Fibroblast of pulmonary artery (primary cell): ENCODE measurements around the gene BNIP2.
"Not testable (repeated sequence)": the region's sequence is repeated elsewhere in the genome, so short reads cannot be mapped to it uniquely, and the experiment has no call there.

Experiments used
- DNase-seq: peaks from one replicate; pipeline ENCODE4 v3.0.0-alpha.2; 2010; ENCODE audit warnings: low read depth
- H3K4me3 ChIP-seq: replicated peaks from 2 replicates; pipeline ENCODE4 v1.5.1; 2011; ENCODE audit warnings: low read depth, mild to moderate bottlenecking, control low read depth, low read length, moderate library complexity
- TF ChIP-seq, protein P1 (sequence below): IDR thresholded peaks from 2 replicates; pipeline ENCODE4 v1.5.1; 2011; ENCODE audit warnings: mild to moderate bottlenecking, control low read depth, low read length, inconsistent platforms; ENCODE audit errors: missing control alignments

BNIP2 gene

DNA sequence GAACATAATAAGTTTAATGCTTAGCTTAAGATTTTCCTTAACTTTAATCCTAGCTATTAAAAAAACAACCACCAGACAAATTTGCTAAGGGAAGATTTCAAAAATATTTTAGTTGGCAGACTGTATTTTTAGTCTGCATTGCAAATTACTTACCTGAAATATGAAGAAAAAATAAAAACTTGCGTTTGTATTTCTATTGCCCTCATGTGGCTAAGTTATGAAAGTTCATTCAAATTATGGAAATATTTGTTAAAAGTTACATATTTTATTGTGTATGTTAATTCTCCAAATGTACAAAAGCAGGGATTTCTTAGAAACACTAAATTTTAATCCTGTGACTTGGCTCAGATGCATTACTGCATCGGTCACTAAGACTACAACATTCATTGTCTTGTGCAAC, 46.8 kb downstream of the BNIP2 start:
- DNase-seq, result peak; percentile 17
- TF ChIP-seq, protein P1, sequence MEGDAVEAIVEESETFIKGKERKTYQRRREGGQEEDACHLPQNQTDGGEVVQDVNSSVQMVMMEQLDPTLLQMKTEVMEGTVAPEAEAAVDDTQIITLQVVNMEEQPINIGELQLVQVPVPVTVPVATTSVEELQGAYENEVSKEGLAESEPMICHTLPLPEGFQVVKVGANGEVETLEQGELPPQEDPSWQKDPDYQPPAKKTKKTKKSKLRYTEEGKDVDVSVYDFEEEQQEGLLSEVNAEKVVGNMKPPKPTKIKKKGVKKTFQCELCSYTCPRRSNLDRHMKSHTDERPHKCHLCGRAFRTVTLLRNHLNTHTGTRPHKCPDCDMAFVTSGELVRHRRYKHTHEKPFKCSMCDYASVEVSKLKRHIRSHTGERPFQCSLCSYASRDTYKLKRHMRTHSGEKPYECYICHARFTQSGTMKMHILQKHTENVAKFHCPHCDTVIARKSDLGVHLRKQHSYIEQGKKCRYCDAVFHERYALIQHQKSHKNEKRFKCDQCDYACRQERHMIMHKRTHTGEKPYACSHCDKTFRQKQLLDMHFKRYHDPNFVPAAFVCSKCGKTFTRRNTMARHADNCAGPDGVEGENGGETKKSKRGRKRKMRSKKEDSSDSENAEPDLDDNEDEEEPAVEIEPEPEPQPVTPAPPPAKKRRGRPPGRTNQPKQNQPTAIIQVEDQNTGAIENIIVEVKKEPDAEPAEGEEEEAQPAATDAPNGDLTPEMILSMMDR, result peak; percentile 27

GRCh38 chr15:59637507-59637906, 51.6 kb downstream of the BNIP2 start:
- TF ChIP-seq, protein P1, result peak; percentile 18
- not testable (repeated sequence) for H3K4me3 ChIP-seq
- peak; percentile 16 for DNase-seq

More for the DNA sequence above, 46.8 kb downstream of the BNIP2 start:
- no peak overlapping the region for H3K4me3 ChIP-seq

GRCh38 chr15:59636184-59636583, 52.9 kb downstream of the BNIP2 start:
- DNase-seq, result no peak
- TF ChIP-seq, protein P1, result no peak
- no peak overlapping the region for H3K4me3 ChIP-seq

GRCh38 chr15:59632714-59633113, 56.4 kb downstream of the BNIP2 start:
- H3K4me3 ChIP-seq, result no peak overlapping the region
- TF ChIP-seq, protein P1, result peak; percentile 59
- peak; percentile 17 for DNase-seq

DNA sequence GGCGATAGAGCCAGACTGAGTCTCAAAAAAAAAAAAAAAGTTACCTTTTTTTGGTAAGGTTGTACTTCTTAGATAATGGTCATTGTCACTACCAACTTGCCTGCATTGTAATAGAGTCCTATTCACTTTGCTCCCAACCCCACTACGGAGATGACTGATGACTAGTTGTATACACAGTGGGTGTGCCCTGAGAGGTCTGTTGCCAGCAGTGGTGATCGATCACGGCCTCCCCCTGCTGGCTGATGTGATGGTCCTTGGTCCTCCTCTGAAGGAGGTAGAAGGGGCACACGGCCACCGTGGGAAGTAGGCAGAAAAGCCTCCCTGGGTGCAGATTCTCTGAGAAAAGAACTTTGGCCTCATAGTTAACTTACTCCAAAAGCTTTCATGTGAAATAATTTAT, 66.8 kb downstream of the BNIP2 start:
- peak; percentile 60 for DNase-seq
- H3K4me3 ChIP-seq, result no peak overlapping the region
- TF ChIP-seq, protein P1, result peak; percentile 52

GRCh38 chr15:59618406-59618805, 70.7 kb downstream of the BNIP2 start:
- TF ChIP-seq, protein P1, result no peak
- DNase-seq, result no peak

DNA sequence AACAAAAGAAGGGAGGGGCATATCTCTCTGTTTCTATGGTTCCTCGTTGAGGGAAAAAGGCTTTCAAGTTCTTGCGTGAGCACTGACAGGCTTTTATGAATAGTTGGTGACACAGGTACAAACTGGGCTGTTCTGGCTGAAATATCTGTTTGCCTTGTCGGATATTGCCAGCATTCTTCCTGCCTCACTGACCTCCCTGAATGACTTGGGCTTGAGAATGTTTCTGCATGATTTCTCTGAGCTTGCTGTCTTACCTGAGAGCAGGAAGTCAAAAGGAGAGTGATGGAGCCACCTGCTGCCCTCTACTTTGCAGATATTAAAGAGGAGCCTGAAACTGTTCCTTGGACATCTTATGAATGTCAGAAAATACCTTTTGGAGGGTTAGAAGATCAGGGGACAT, 72.7 kb downstream of the BNIP2 start:
- no peak for DNase-seq
- H3K4me3 ChIP-seq, result no peak overlapping the region
- TF ChIP-seq, protein P1, result no peak

More at GRCh38 chr15:59618406-59618805, 70.7 kb downstream of the BNIP2 start:
- no peak overlapping the region for H3K4me3 ChIP-seq
